Subcutaneous adipose tissue (tissue), 4 donors: ENCODE data around the gene NFAM1. TPM values are rescaled to one million over a fixed set of nuclear protein-coding genes. Genes with fewer than 3 reads are reported as not detected.

Source experiments
- total RNA-seq, 4 donors: library from RNA; depleted of rRNA; stranded (reverse); fragments of >200 nt; gene quantifications; one replicate each; pipeline ENCODE4 v1.1.0, GENCODE V29; 2016
- TF ChIP-seq, protein P1 (sequence below): fragments of 450-650 bp; IDR thresholded peaks from one replicate; pipeline ENCODE4 v1.5.1; 2016; ENCODE audit warnings: low read depth, mild to moderate bottlenecking, control low read depth, antibody characterized with exemption, moderate library complexity

The NFAM1 gene
- total RNA-seq, 4 donors from 2014 or later, result 2.6 to 10.9 (median 5.8) TPM

DNA sequence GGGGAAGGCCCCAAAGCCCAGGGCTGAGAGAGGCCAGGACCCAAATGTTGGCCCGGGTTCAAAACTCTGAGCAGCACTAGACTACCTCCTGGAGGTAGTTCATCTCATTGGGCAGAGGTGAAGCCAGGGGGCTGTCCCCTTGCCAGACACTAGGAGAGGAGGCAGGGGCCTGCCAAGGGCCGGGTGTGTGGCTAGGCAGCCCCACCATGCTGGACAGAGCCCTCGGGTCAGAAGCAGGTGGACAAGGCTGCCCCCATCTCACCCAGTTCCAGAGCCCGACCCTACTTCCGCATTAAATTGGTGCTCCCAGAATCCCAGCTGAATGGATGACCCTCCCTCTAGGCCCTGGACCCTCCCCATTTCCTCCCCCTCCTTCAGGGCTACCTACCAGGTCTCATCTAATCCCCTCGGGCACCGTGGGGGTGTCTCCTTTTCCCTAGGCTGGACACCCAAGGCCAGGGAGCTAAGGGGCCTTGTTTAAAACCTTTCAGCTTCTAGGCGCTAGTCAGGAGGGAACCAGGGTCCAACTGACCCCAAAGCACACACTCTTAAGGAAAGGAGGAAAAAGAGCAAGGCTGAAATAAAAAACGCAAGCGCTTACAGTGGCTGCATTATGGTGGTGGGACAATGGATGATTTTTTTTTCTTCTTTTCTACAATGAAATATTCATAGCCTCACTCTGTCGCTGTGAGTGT is 89.6 kb downstream of the NFAM1 start:
- TF ChIP-seq, protein P1, sequence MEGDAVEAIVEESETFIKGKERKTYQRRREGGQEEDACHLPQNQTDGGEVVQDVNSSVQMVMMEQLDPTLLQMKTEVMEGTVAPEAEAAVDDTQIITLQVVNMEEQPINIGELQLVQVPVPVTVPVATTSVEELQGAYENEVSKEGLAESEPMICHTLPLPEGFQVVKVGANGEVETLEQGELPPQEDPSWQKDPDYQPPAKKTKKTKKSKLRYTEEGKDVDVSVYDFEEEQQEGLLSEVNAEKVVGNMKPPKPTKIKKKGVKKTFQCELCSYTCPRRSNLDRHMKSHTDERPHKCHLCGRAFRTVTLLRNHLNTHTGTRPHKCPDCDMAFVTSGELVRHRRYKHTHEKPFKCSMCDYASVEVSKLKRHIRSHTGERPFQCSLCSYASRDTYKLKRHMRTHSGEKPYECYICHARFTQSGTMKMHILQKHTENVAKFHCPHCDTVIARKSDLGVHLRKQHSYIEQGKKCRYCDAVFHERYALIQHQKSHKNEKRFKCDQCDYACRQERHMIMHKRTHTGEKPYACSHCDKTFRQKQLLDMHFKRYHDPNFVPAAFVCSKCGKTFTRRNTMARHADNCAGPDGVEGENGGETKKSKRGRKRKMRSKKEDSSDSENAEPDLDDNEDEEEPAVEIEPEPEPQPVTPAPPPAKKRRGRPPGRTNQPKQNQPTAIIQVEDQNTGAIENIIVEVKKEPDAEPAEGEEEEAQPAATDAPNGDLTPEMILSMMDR, result no peak

DNA sequence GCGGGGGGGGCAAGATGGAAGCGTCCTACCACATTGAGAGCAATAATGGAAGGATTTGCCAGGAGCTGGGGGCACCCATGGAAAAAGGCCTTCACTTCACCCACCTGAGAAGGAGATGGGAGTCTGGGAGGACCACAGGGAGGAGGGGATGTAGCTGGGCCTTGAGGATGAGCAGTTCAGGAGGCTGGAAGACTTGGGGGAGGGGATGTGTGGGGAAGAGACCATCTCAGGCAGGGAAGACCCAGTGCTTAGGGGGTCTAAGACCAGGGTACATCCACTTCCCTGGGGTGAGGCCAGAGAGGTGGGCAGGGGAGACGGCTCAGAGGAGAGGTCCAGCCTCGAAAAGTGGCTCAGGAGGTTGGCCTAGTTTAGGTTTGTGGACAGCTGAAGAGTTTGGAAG is 90.4 kb downstream of the NFAM1 start:
- TF ChIP-seq, protein P1, result no peak

DNA sequence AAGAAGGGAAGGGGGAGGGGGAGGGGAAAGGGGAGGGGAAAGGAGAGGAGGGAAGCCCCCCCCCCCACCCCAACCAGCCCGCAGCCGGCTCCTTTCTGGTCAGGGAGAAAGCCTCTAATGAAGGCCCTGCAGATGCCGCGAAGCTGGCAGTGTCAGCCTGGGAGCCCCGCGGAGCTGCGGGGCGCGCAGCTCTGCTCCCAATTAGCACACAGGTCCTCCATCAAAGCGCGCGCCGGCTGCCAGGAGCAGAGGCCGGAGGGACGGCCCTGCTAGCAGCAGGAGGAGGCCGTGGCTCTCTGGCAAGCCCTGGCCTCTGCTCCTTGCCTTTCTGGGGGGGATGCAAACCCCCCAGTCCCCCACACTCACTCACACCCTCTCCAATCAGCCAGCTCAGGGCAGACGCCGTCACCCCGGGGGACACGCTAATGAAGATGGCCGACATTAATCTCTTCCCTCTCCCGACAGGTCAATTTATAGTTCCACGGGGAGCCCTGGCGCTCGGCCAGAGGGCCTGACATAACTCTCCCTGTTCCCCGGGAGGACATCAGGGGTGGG is 91.3 kb downstream of the NFAM1 start:
- TF ChIP-seq, protein P1, result no peak

DNA sequence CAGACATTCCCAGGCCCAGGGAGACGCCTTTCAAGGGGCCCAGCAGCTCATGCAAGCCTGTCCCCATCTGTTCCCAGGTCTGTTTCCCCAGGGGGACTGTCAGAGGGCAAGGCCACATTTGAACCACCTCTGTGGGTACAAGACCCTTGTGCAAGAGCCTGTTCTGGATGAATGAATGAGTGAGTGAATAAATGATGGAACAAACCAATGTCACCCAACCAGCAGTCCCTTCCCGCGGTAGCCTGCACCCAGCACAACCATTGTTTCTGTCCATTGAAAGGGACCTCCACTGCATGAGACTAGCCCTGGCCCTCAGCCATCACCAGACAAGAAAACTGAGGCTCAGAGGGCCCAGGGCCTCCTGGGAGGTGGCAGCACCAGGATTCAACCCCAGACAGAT is 92.1 kb downstream of the NFAM1 start:
- TF ChIP-seq, protein P1, result no peak

DNA sequence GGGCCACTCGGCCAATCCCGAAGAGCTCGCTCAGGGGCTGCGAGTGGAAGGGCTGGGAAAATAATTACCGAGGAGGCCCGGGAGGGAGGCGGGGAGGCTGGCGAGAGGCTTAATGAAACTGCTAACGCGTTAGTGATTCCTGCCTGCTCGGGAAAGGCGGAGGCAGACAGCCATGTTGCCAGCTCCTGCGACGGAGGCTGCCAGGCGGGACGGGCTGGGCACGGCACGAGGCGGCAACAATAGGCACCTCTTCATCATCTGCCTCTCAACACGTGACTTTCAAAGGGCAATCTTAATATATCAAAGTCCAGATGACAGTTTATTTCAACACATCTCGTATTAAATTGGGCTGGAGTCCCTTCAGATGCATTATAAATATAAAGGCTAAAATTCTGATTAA is 93.7 kb downstream of the NFAM1 start:
- TF ChIP-seq, protein P1, result no peak

DNA sequence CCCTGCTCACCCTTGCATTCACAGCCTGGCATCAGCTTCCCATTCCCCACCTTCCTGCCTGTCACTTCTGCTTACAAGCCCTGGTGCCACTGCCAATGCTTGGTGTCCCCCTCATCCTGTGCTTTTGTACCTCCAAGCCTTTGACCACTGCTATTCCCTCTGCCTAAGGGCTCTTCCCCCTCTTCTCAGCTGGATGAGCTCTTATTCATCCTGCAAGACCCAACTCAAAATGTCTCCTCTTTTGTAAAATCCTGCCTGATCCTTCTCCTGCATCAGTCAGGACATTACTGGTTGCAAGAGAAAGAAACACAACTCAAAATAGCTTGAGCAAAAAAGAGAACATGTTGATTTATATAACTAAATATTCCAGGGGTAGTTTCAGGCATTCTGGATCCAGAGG is 94.8 kb downstream of the NFAM1 start:
- TF ChIP-seq, protein P1, result no peak

DNA sequence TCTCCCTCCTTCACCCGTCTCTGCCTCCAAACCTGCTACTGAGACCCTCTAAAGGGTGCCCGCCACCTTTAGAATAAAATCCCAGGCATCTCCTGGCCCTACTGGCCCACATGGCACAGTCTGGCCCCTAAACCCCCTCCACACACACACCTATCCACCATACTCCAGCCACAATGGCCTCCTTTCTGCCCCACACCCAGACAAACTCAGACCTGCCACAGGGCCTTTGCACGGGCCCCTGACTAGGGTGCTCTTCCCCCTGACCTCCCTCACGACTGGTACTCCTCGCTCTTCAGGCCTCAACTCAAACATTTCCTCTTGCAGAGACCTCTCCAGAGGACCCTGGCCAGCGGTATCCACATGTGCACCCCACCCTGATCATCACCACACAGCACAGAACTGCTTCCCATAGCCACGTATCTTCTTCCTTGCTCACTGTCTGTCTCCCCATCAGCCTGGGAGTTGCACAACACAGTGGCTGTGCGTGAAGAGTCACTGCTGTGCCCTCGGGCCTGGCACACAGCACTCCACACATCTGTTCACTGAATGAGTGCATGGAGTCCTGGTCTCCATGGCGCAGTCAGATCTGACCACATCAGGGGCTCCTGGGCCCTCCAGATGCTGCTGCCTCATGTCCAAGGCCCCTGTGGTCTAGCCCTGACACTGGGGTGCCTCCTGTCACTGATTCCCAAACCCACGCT is 95.5 kb downstream of the NFAM1 start:
- TF ChIP-seq, protein P1, result no peak
